HEK293 (cell line): ENCODE data around the gene EFCAB6.

Experiments used
- CTCF ChIA-PET: fragments of 350-600 bp; formaldehyde crosslinking; extraction: SDS; loops from one replicate; lab custom pipeline; 2021; ENCODE audit warnings: antibody characterized with exemption; lab: Yijun Ruan, JAX
- POLR2A ChIA-PET: fragments of 300-600 bp; formaldehyde crosslinking; extraction: SDS; loops from one replicate; lab custom pipeline; 2020; ENCODE audit warnings: antibody characterized with exemption, inconsistent platforms; lab: Yijun Ruan, JAX
- H3K27ac ChIP-seq: fragments of 200-500 bp; sonication (Bioruptor generic); 2 replicates; pipeline ENCODE4 v1.5.1; 2014; ENCODE audit warnings: low read depth, low read length, control low read depth, inconsistent platforms; ENCODE audit errors: extremely low read depth
- H3K36me3 ChIP-seq, 2 experiments: fragments of 200-500 bp in 1 of 2; sonication (Bioruptor generic) in 1 of 2; 1 replicate in 1 of 2; 2 replicates in 1 of 2; pipeline ENCODE4 v1.5.1; 2014 to 2017; ENCODE audit warnings: inconsistent platforms in 2 of 2, low read length in 2 of 2; ENCODE audit not compliant: control insufficient read depth in 2 of 2, insufficient read depth in 1 of 2
- H3K4me1 ChIP-seq: fragments of 200-500 bp; sonication (Bioruptor generic); 2 replicates; pipeline ENCODE4 v1.5.1; 2014; ENCODE audit warnings: mild to moderate bottlenecking, low read length, inconsistent platforms; ENCODE audit not compliant: control insufficient read depth, insufficient read depth
- H3K4me3 ChIP-seq: 2 replicates; pipeline ENCODE4 v1.5.1; 2011; ENCODE audit warnings: low read depth, mild to moderate bottlenecking, control low read depth, low read length, moderate library complexity
- H3K9me3 ChIP-seq: fragments of 200-500 bp; sonication (Bioruptor generic); 2 replicates; pipeline ENCODE4 v1.5.1; 2014; ENCODE audit warnings: low read depth, low read length, inconsistent platforms; ENCODE audit not compliant: control insufficient read depth, insufficient read depth
- FEZF1 ChIP-seq: fragments of 450-650 bp; formaldehyde crosslinking; IDR thresholded peaks from 2 replicates; pipeline ENCODE4 v1.5.1; 2016; ENCODE audit warnings: missing biosample characterization, missing genetic modification characterization
- HOXD13 ChIP-seq: sonication (generic); formaldehyde crosslinking; IDR thresholded peaks from 2 replicates; pipeline ENCODE4 v1.8.0; 2022; ENCODE audit warnings: missing genetic modification reagents, borderline replicate concordance
- KLF9 ChIP-seq: fragments of 450-650 bp; formaldehyde crosslinking; IDR thresholded peaks from 2 replicates; pipeline ENCODE4 v1.5.1; 2016; ENCODE audit warnings: missing biosample characterization, missing genetic modification characterization, low read depth
- SALL2 ChIP-seq: fragments of 450-650 bp; formaldehyde crosslinking; IDR thresholded peaks from 2 replicates; pipeline ENCODE4 v1.5.0; 2017; ENCODE audit warnings: missing biosample characterization, mild to moderate bottlenecking, missing genetic modification characterization, borderline replicate concordance
- SCRT1 ChIP-seq: fragments of 450-650 bp; formaldehyde crosslinking; IDR thresholded peaks from 2 replicates; pipeline ENCODE4 v1.5.1; 2016; ENCODE audit warnings: missing biosample characterization, missing genetic modification characterization, borderline replicate concordance
- SP2 ChIP-seq: fragments of 450-650 bp; formaldehyde crosslinking; IDR thresholded peaks from 2 replicates; pipeline ENCODE4 v1.5.1; 2016; ENCODE audit warnings: missing biosample characterization, missing genetic modification characterization
- TCF7L2 ChIP-seq: IDR thresholded peaks from 2 replicates; pipeline ENCODE4 v1.6.1; 2011; ENCODE audit warnings: low read depth, mild to moderate bottlenecking, inconsistent platforms, low read length, moderate library complexity, borderline replicate concordance
- ZBTB8A ChIP-seq: fragments of 450-650 bp; formaldehyde crosslinking; IDR thresholded peaks from 2 replicates; pipeline ENCODE4 v1.5.1; 2016; ENCODE audit warnings: missing biosample characterization, missing genetic modification characterization
- ZNF138 ChIP-seq: fragments of 450-650 bp; formaldehyde crosslinking; IDR thresholded peaks from 2 replicates; pipeline ENCODE4 v1.5.1; 2016; ENCODE audit warnings: missing biosample characterization, missing genetic modification characterization, borderline replicate concordance
- ZNF174 ChIP-seq: fragments of 450-650 bp; formaldehyde crosslinking; IDR thresholded peaks from 2 replicates; pipeline ENCODE4 v1.5.0; 2017; ENCODE audit warnings: missing biosample characterization, mild to moderate bottlenecking, missing genetic modification characterization
- ZNF175 ChIP-seq: fragments of 450-650 bp; formaldehyde crosslinking; IDR thresholded peaks from 2 replicates; pipeline ENCODE4 v1.5.1; 2016; ENCODE audit warnings: missing biosample characterization, missing genetic modification characterization
- ZNF221 ChIP-seq: fragments of 450-650 bp; formaldehyde crosslinking; IDR thresholded peaks from 2 replicates; pipeline ENCODE4 v1.5.1; 2017; ENCODE audit warnings: missing biosample characterization, missing genetic modification characterization, borderline replicate concordance
- ZNF302 ChIP-seq: fragments of 450-650 bp; formaldehyde crosslinking; IDR thresholded peaks from 2 replicates; pipeline ENCODE4 v1.5.1; 2016; ENCODE audit warnings: missing biosample characterization, missing genetic modification characterization, low read depth
- ZNF585B ChIP-seq: fragments of 450-650 bp; formaldehyde crosslinking; IDR thresholded peaks from 2 replicates; pipeline ENCODE4 v1.5.1; 2016; ENCODE audit warnings: missing biosample characterization, missing genetic modification characterization
- ZNF596 ChIP-seq: fragments of 450-650 bp; IDR thresholded peaks from 2 replicates; pipeline ENCODE4 v1.5.0; 2018; ENCODE audit warnings: missing biosample characterization, mild to moderate bottlenecking, missing genetic modification characterization, moderate library complexity
- ZNF629 ChIP-seq: fragments of 450-650 bp; formaldehyde crosslinking; IDR thresholded peaks from 2 replicates; pipeline ENCODE4 v1.5.1; 2017; ENCODE audit warnings: missing biosample characterization, missing genetic modification characterization
- ZNF768 ChIP-seq: fragments of 450-650 bp; formaldehyde crosslinking; IDR thresholded peaks from 2 replicates; pipeline ENCODE4 v1.5.1; 2018; ENCODE audit warnings: missing biosample characterization, mild to moderate bottlenecking, missing genetic modification characterization
- ZNF777 ChIP-seq: fragments of 450-650 bp; formaldehyde crosslinking; IDR thresholded peaks from 2 replicates; pipeline ENCODE4 v1.5.1; 2017; ENCODE audit warnings: missing biosample characterization, missing genetic modification characterization, borderline replicate concordance
- TF ChIP-seq, protein P1 (sequence below): fragments of 450-650 bp; formaldehyde crosslinking; IDR thresholded peaks from 2 replicates; pipeline ENCODE4; 2016; ENCODE audit warnings: missing biosample characterization, missing genetic modification characterization
- TF ChIP-seq, protein P2 (sequence below): IDR thresholded peaks from 2 replicates; pipeline ENCODE4 v1.6.1; 2011; ENCODE audit warnings: mild to moderate bottlenecking, low read depth, low read length, borderline replicate concordance
- TF ChIP-seq, protein P3 (sequence below): fragments of 450-650 bp; formaldehyde crosslinking; IDR thresholded peaks from 2 replicates; pipeline ENCODE4 v1.5.1; 2016; ENCODE audit warnings: missing biosample characterization, missing genetic modification characterization
- TF ChIP-seq, protein P4 (sequence below): fragments of 450-650 bp; formaldehyde crosslinking; IDR thresholded peaks from 2 replicates; pipeline ENCODE4 v1.5.1; 2016; ENCODE audit warnings: missing biosample characterization, missing genetic modification characterization

EFCAB6 gene

DNA sequence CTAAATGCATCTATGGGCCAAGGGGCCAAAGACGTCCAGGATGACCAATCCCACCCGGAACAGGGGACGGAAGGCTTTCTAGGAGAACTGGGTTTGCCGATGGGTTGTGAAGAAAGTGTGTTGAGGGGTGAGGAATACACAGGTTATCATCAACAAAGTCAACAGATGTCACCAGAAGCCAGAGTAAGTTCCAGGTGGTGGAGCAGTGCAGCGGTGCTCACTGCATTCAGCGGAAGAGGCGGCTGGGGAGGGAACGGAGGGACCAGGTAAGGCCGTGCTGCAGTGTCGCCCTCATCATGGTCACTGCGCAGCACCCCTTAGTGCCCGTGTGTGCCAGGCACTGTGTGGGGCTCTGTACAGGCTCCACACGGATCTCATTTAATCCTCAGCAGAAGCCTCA lies 176.0 kb downstream of the EFCAB6 start (continued):
- TF ChIP-seq ZNF221 (tag by site-specific recombination): no peak
- TF ChIP-seq SCRT1 (tag by site-specific recombination): no peak
- TF ChIP-seq, protein P1, sequence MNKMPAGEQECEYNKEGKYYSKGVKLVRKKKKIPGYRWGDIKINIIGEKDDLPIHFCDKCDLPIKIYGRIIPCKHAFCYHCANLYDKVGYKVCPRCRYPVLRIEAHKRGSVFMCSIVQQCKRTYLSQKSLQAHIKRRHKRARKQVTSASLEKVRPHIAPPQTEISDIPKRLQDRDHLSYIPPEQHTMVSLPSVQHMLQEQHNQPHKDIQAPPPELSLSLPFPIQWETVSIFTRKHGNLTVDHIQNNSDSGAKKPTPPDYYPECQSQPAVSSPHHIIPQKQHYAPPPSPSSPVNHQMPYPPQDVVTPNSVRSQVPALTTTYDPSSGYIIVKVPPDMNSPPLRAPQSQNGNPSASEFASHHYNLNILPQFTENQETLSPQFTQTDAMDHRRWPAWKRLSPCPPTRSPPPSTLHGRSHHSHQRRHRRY (tag by site-specific recombination): no peak
- no peak for TF ChIP-seq SALL2 (tag by site-specific recombination)
- TF ChIP-seq, protein P2, sequence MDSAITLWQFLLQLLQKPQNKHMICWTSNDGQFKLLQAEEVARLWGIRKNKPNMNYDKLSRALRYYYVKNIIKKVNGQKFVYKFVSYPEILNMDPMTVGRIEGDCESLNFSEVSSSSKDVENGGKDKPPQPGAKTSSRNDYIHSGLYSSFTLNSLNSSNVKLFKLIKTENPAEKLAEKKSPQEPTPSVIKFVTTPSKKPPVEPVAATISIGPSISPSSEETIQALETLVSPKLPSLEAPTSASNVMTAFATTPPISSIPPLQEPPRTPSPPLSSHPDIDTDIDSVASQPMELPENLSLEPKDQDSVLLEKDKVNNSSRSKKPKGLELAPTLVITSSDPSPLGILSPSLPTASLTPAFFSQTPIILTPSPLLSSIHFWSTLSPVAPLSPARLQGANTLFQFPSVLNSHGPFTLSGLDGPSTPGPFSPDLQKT: no peak
- TF ChIP-seq KLF9 (tag by site-specific recombination): no peak
- no peak for TF ChIP-seq HOXD13 (CRISPR knock-in tag)
- no peak for TF ChIP-seq FEZF1 (tag by site-specific recombination)

DNA sequence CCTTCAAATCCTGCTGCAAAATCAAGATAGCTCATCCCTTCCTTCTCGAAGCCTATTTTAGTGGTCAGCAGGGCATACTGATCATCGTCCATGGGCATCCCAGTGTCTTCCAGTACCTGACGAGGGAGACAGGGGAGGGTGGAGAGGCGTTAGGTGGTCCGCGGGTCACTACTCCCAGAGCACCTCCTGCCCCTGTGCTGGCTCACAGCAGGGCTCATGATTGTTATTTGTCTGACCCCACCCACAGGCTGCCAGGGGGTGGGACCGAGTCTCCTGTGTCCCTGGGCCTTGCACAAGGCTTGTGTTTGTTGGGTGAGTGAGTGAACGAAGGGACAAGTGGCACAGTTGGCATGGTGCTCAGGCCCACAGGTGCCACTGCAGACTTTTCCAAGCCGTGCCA lies 177.0 kb downstream of the EFCAB6 start:
- TF ChIP-seq, protein P3, sequence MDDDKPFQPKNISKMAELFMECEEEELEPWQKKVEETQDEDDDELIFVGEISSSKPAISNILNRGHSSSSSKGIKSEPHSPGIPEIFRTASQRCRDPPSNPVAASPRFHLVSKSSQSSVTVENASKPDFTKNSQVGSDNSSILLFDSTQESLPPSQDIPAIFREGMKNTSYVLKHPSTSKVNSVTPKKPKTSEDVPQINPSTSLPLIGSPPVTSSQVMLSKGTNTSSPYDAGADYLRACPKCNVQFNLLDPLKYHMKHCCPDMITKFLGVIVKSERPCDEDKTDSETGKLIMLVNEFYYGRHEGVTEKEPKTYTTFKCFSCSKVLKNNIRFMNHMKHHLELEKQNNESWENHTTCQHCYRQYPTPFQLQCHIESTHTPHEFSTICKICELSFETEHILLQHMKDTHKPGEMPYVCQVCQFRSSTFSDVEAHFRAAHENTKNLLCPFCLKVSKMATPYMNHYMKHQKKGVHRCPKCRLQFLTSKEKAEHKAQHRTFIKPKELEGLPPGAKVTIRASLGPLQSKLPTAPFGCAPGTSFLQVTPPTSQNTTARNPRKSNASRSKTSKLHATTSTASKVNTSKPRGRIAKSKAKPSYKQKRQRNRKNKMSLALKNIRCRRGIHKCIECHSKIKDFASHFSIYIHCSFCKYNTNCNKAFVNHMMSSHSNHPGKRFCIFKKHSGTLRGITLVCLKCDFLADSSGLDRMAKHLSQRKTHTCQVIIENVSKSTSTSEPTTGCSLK (tag by site-specific recombination): no peak
- TF ChIP-seq TCF7L2 (no peak), ZNF596 (tag by site-specific recombination) (no peak), ZNF768 (tag by site-specific recombination) (no peak), ZBTB8A (tag by site-specific recombination) (no peak), ZNF175 (tag by site-specific recombination) (no peak), ZNF585B (tag by site-specific recombination) (no peak), ZNF138 (tag by site-specific recombination) (no peak), SP2 (tag by site-specific recombination) (no peak), ZNF629 (tag by site-specific recombination) (no peak), HOXD13 (CRISPR knock-in tag) (no peak), ZNF302 (tag by site-specific recombination) (no peak), ZNF777 (no peak), ZNF174 (no peak)
- TF ChIP-seq, protein P4, sequence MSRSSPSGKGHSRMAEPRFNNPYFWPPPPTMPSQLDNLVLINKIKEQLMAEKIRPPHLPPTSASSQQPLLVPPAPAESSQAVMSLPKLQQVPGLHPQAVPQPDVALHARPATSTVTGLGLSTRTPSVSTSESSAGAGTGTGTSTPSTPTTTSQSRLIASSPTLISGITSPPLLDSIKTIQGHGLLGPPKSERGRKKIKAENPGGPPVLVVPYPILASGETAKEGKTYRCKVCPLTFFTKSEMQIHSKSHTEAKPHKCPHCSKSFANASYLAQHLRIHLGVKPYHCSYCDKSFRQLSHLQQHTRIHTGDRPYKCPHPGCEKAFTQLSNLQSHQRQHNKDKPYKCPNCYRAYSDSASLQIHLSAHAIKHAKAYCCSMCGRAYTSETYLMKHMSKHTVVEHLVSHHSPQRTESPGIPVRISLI (tag by site-specific recombination): no peak
- Histone ChIP-seq H3K27ac (no peak overlapping the region), H3K4me1 (no peaks in the 10 kb centered on the region), H3K36me3 (no peaks in the 10 kb centered on the region), H3K9me3 (0 out of 2 replicates have a peak, but pooled peaks cover 2% of the 10 kb centered on the region), H3K4me3 (no peak overlapping the region)
- POLR2A ChIA-PET: no interaction called here
- CTCF ChIA-PET: no interaction called here
